Measurements from ENCODE around the gene ARFRP1. TPM values are rescaled to one million over a fixed set of nuclear protein-coding genes. Genes with fewer than 3 reads are reported as not detected.

Gene ARFRP1
- total and polyA plus RNA-seq, 2 of the 13 experiments (the other 11 are each of a cell fraction or from before 2014, with no cell fraction given): 32.0 to 51.1 TPM

DNA sequence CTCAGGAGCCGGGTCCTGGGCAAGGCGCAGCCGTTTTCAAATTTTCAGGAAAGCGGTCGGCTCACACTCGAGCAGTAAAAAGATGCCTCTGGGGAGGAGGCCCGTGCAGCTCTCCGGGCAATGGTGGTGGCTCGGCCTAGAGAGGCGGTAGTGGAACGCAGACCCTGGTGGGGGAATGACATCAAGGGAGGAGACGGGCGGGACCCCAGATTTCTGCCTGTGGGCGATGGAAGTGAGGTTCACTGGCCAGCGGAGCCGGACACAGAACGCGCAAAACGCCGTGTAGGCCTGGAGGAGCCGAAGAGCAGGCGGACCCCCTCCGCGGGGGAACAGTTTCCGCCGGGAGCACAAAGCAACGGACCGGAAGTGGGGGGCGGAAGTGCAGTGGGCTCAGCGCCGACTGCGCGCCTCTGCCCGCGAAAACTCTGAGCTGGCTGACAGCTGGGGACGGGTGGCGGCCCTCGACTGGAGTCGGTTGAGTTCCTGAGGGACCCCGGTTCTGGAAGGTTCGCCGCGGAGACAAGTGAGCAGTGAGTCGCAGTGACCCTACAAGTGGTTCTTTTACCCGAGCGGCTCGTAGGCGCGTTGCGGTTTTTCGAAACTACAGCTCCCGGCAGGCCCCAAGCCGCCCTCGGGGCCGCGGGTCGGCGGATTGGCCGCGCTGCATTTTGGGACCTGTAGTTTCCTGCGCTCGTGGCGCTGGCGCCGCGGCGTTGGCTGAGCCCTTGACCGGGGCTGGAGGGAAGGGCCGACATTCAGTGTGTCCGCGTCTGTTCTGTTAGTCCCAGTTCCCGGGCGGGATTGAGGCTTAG lies 49.6 kb downstream of the ARFRP1 start, which contains the start of gene RTEL1:
RTEL1 (plus strand) TSS at position 376 of the 812 bp plus-strand sequence. CDS start 1,091 bp downstream, outside the sequence.
- H3K4me1 ChIP-seq (ENCODE audit: insufficient read depth, low read length): peaks cover 40% of the 10 kb centered on the region
- in situ Hi-C loops (cut with HindIII; ENCODE audit: extremely low pct_ligation_motif_present, low pct_unique_long_range_greater_than_20kb): no loop called here
- ChIA-PET CTCF (ENCODE audit: low intra/inter-chr PET ratio, low total read pairs) (no interaction called here), POLR2A (interaction anchor here (0.7 to 2.8 kb wide), 31 partner anchors 9 to 407 kb away, joined by 3 to 30 read pairs (median 4); partner anchors contain the start of genes ARFRP1, GMEB2, HELZ2 and PRPF6)
- ATAC-seq (peak; percentile 93), DNase-seq (ENCODE audit: low spot score) (peak; percentile 93), FAIRE-seq (peak; percentile 91)
- H2AFZ ChIP-seq (ENCODE audit: low read length): peak within 1 kb of the TSS; percentile 77
- no TSS peak for BruUV-seq (replicated peaks)
- H3K27me3 ChIP-seq (ENCODE audit: control insufficient read depth in 1 of 2, insufficient read depth in 2 of 2, low read length in 2 of 2): no peaks in the 10 kb centered on the region; a peak in 1 of 5 replicates
- intact Hi-C loops (cut with micrococcal nuclease; ENCODE audit: unreplicated experiment): loop anchor here (1.0 to 10.0 kb wide), 2 partner anchors 30 to 123 kb away; partner anchors contain the start of gene PTK6
- peak within 1 kb of the TSS; percentile 65 for H3K27ac ChIP-seq (ENCODE audit: extremely low read length, insufficient read depth, low read length)
- H4K20me1 ChIP-seq (ENCODE audit: insufficient read depth, low read length): no peaks in the 10 kb centered on the region
- H3K9me3 ChIP-seq (ENCODE audit: low read length): no peaks in the 10 kb centered on the region
- H3K9ac ChIP-seq (ENCODE audit: insufficient read depth, low read depth, low read length): peak within 1 kb of the TSS; percentile 87
- H3K4me3 ChIP-seq (replicated peaks in 1 of 3; ENCODE audit: insufficient read depth in 1 of 3, low read depth in 2 of 3, low read length in 3 of 3): peak within 1 kb of the TSS; percentile 78 to 95 (median 94)
- peak within 1 kb of the TSS; percentile 93 for H3K4me2 ChIP-seq (ENCODE audit: low read depth, low read length)
- WGBS (ENCODE audit: low lambda C conversion rate): 3% methylated on average over 41 of the region's 73 CpGs
- H3K36me3 ChIP-seq (replicated peaks in 1 of 2; ENCODE audit: control insufficient read depth in 1 of 2, insufficient read depth in 2 of 2, low read length in 2 of 2): peaks cover 16 to 25% of the 10 kb centered on the region in 2 experiments
- peaks cover 17% of the 10 kb centered on the region for H3K79me2 ChIP-seq (ENCODE audit: insufficient read depth, low read length)
- TF ChIP-seq, protein P1, sequence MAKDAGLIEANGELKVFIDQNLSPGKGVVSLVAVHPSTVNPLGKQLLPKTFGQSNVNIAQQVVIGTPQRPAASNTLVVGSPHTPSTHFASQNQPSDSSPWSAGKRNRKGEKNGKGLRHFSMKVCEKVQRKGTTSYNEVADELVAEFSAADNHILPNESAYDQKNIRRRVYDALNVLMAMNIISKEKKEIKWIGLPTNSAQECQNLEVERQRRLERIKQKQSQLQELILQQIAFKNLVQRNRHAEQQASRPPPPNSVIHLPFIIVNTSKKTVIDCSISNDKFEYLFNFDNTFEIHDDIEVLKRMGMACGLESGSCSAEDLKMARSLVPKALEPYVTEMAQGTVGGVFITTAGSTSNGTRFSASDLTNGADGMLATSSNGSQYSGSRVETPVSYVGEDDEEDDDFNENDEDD (CRISPR knock-in tag; IDR thresholded peaks at IDR 0.05; ENCODE audit: borderline replicate concordance): peak; percentile 94
- TF ChIP-seq ZNF12 (CRISPR knock-in tag; IDR thresholded peaks at IDR 0.05) (peak; percentile 71; the same call in 1 of the 2 replicates), SYNCRIP (IDR thresholded peaks at IDR 0.05; ENCODE audit: insufficient read depth, low read depth, low read length) (no peak), ZNF225 (CRISPR knock-in tag; IDR thresholded peaks at IDR 0.05) (0 out of 2 replicates have a peak, but pooled peaks have one; percentile 1), TAF1 (CRISPR knock-in tag; IDR thresholded peaks at IDR 0.05) (peak; percentile 96), CEBPB (IDR thresholded peaks at IDR 0.05; ENCODE audit: borderline replicate concordance, low read depth, low read length) (no peak), MYNN (CRISPR knock-in tag; IDR thresholded peaks at IDR 0.05; ENCODE audit: low read depth) (peak; percentile 92; the same call in 1 of the 2 replicates), MIXL1 (CRISPR knock-in tag; IDR thresholded peaks at IDR 0.05) (peak; percentile 78), ZNF883 (CRISPR knock-in tag; IDR thresholded peaks at IDR 0.05; ENCODE audit: not compliant biosample characterization) (peak; percentile 13), ZNF543 (CRISPR knock-in tag; IDR thresholded peaks at IDR 0.05) (peak; percentile 90), GTF3A (CRISPR knock-in tag; conservative IDR thresholded peaks at IDR 0.05) (peak; percentile 90; the same call in 1 of the 2 replicates), TBX2 (CRISPR knock-in tag; IDR thresholded peaks at IDR 0.05; ENCODE audit: borderline replicate concordance) (peak; percentile 89)
- TF ChIP-seq, protein P2, sequence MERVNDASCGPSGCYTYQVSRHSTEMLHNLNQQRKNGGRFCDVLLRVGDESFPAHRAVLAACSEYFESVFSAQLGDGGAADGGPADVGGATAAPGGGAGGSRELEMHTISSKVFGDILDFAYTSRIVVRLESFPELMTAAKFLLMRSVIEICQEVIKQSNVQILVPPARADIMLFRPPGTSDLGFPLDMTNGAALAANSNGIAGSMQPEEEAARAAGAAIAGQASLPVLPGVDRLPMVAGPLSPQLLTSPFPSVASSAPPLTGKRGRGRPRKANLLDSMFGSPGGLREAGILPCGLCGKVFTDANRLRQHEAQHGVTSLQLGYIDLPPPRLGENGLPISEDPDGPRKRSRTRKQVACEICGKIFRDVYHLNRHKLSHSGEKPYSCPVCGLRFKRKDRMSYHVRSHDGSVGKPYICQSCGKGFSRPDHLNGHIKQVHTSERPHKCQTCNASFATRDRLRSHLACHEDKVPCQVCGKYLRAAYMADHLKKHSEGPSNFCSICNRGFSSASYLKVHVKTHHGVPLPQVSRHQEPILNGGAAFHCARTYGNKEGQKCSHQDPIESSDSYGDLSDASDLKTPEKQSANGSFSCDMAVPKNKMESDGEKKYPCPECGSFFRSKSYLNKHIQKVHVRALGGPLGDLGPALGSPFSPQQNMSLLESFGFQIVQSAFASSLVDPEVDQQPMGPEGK (CRISPR knock-in tag; IDR thresholded peaks at IDR 0.05): peak; percentile 86
- TF ChIP-seq, protein P3, sequence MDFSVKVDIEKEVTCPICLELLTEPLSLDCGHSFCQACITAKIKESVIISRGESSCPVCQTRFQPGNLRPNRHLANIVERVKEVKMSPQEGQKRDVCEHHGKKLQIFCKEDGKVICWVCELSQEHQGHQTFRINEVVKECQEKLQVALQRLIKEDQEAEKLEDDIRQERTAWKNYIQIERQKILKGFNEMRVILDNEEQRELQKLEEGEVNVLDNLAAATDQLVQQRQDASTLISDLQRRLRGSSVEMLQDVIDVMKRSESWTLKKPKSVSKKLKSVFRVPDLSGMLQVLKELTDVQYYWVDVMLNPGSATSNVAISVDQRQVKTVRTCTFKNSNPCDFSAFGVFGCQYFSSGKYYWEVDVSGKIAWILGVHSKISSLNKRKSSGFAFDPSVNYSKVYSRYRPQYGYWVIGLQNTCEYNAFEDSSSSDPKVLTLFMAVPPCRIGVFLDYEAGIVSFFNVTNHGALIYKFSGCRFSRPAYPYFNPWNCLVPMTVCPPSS (IDR thresholded peaks at IDR 0.05): no peak
- TF ChIP-seq, protein P4, sequence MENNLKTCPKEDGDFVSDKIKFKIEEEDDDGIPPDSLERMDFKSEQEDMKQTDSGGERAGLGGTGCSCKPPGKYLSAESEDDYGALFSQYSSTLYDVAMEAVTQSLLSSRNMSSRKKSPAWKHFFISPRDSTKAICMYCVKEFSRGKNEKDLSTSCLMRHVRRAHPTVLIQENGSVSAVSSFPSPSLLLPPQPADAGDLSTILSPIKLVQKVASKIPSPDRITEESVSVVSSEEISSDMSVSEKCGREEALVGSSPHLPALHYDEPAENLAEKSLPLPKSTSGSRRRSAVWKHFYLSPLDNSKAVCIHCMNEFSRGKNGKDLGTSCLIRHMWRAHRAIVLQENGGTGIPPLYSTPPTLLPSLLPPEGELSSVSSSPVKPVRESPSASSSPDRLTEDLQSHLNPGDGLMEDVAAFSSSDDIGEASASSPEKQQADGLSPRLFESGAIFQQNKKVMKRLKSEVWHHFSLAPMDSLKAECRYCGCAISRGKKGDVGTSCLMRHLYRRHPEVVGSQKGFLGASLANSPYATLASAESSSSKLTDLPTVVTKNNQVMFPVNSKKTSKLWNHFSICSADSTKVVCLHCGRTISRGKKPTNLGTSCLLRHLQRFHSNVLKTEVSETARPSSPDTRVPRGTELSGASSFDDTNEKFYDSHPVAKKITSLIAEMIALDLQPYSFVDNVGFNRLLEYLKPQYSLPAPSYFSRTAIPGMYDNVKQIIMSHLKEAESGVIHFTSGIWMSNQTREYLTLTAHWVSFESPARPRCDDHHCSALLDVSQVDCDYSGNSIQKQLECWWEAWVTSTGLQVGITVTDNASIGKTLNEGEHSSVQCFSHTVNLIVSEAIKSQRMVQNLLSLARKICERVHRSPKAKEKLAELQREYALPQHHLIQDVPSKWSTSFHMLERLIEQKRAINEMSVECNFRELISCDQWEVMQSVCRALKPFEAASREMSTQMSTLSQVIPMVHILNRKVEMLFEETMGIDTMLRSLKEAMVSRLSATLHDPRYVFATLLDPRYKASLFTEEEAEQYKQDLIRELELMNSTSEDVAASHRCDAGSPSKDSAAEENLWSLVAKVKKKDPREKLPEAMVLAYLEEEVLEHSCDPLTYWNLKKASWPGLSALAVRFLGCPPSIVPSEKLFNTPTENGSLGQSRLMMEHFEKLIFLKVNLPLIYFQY (CRISPR knock-in tag; IDR thresholded peaks at IDR 0.05; ENCODE audit: borderline replicate concordance): peak; percentile 70
